Endothelial cell of hepatic sinusoid (primary cell): Measurements from ENCODE around the gene DEAF1.

Experiments
- in situ Hi-C: cut with HindIII; loops from 2 replicates; pipeline ENCODE4 v1.10.0; 2017; ENCODE audit warnings: low sequenced_read_pairs

DEAF1 gene

DNA sequence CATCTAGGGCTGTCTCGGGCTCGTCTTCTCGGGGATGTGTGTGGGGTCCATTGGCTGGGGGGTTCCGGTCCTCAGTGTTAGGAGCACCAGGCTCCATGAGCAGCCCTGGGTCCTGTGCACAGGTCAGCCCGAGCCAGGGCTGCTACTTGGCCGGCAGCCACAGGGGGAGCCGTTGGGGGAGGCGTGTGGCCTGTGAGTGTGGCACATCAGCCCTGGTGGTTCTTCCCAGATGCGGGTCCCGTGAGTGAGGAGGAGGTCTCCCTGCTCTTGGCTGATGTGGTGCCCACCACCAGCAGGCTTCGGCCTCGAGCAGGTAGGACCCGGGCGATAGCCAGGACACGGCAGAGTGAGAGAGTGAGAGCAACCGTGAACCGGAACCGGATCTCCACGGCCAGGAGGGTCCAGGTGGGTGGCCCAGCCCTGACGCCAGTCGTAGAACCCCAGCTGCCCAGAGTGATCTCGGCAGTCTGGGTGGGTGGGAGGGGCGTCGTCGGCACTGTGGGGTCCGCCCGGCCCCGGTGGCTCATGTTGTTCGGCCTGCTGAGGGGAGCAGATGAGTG lies 97.8 kb downstream of the DEAF1 start:
- in situ Hi-C loops, result no loop called here

DNA sequence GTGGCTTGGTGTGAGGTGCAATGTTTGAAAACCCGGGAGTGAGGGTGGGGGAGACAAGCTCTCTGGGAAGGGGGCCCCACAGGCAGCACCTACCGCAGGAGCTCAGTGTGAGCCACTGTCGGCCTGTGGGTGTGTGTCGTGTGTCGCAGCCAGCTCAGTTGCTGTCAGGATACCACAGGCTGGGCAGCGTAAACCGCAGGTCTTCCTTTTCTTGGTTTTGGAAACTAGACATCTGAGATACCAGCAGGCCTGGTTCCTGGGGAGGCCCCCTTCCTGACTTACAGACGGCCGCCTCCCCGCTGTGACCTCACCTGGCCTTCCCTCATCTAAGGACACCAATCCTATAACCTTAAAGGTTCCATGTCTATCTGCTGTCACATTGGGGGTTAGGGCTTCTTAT lies 98.6 kb downstream of the DEAF1 start:
- in situ Hi-C loops, result no loop called here

DNA sequence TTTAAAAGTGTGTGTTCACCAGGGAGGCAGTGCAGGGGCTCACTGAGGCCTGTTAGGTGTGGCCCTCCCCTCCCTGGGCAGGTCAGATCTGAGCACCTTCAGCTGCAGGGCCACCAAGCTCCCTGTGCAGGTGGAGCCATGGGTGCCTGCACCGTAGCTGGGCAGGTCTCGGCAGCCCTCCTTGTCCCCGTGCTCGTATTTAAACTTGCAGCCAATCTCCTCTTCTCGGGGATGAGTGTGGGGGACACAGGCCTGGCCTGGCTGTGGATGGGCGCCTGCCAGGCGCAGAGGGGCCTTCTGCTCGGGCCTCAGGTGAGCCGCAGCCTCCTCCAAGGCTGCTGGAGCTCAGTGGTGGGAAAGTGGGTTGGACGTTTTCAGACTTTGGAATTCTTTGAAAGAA lies 99.6 kb downstream of the DEAF1 start:
- in situ Hi-C loops, result no loop called here
